Endodermal cell (in vitro differentiated cells): Measurements from ENCODE around the gene ZNF775. TPM values are rescaled to one million over a fixed set of nuclear protein-coding genes. Genes with fewer than 3 reads are reported as not detected.

ENCODE experiments used
- DNase-seq: peaks from one replicate; pipeline ENCODE4 v3.0.0-alpha.2; 2017
- H3K27ac ChIP-seq: 2 replicates; pipeline ENCODE4 v1.5.1; 2013; ENCODE audit warnings: mild to moderate bottlenecking, low read depth, low read length, moderate library complexity
- H3K27me3 ChIP-seq: 2 replicates; pipeline ENCODE4 v1.6.1; 2013; ENCODE audit warnings: mild to moderate bottlenecking, low read length, moderate library complexity; ENCODE audit not compliant: insufficient read depth, control insufficient read depth, poor library complexity, severe bottlenecking
- H3K36me3 ChIP-seq: 2 replicates; pipeline ENCODE4 v1.7.0; 2013; ENCODE audit warnings: mild to moderate bottlenecking, low read length, moderate library complexity; ENCODE audit not compliant: control insufficient read depth, insufficient read depth
- H3K4me1 ChIP-seq: one replicate; pipeline ENCODE4 v1.7.0; 2013; ENCODE audit warnings: low read length; ENCODE audit not compliant: control insufficient read depth, insufficient read depth
- H3K4me3 ChIP-seq: 2 replicates; pipeline ENCODE4 v1.5.1; 2013; ENCODE audit warnings: mild to moderate bottlenecking, low read length, moderate library complexity
- H3K9ac ChIP-seq: 2 replicates; pipeline ENCODE4 v1.6.1; 2013; ENCODE audit warnings: mild to moderate bottlenecking, low read length, moderate library complexity; ENCODE audit not compliant: poor library complexity, severe bottlenecking; ENCODE audit errors: extremely low read depth
- H3K9me3 ChIP-seq: 2 replicates; pipeline ENCODE4 v1.6.1; 2013; ENCODE audit warnings: mild to moderate bottlenecking, low read length, moderate library complexity; ENCODE audit not compliant: control insufficient read depth
- H3K27ac Mint-ChIP-seq: 2 replicates; pipeline ENCODE4 v1.8.0; 2020; ENCODE audit warnings: mixed read lengths
- H3K27me3 Mint-ChIP-seq: 2 replicates; pipeline ENCODE4 v1.8.0; 2021; ENCODE audit warnings: mild to moderate bottlenecking, mixed read lengths; ENCODE audit not compliant: insufficient read depth
- H3K36me3 Mint-ChIP-seq: 2 replicates; pipeline ENCODE4 v1.8.0; 2020; ENCODE audit warnings: low read depth, mixed read lengths
- H3K4me1 Mint-ChIP-seq: 2 replicates; pipeline ENCODE4 v1.8.0; 2020; ENCODE audit warnings: mixed read lengths
- H3K4me3 Mint-ChIP-seq: 2 replicates; pipeline ENCODE4 v1.8.0; 2020; ENCODE audit warnings: mild to moderate bottlenecking, moderate library complexity, mixed read lengths
- H3K9me3 Mint-ChIP-seq: 2 replicates; pipeline ENCODE4 v1.8.0; 2020; ENCODE audit warnings: mild to moderate bottlenecking, mixed read lengths
- CTCF ChIP-seq: fragments of 200-600 bp; sonication (generic); conservative IDR thresholded peaks from 2 replicates; pipeline ENCODE4 v1.5.0; 2021; ENCODE audit warnings: antibody characterized with exemption, mild to moderate bottlenecking
- WGBS, 2 experiments: methylation state at CpG; one replicate each; pipeline versions ENCODE4 v1.1.5 to v1.1.7; 2013; ENCODE audit warnings: missing lambda C conversion rate in 2 of 2, mixed read lengths in 1 of 2; ENCODE audit not compliant: insufficient coverage in 1 of 2, insufficient read length in 1 of 2; 5-methylcytosine and 5-hydroxymethylcytosine counted together
- total RNA-seq, 2 donors: library from RNA; stranded (reverse); fragmentation: NEBNext Ultra II Directional in 1 of 2; extraction: Animal tissue kit (Norgen Biotek cat#: 25700) in 1 of 2; gene quantifications; 2 replicates in 1 of 2; 3 replicates in 1 of 2; pipeline ENCODE4 v1.2.1, GENCODE V29; 2021

The ZNF775 gene
- total RNA-seq, 2 donors from 2014 or later = 10.0 to 11.3 TPM

- no peaks in the 10 kb centered on the region for H3K27me3 Mint-ChIP-seq
- H3K9me3 Mint-ChIP-seq = no peaks in the 10 kb centered on the region
- H3K4me1 Mint-ChIP-seq = peaks cover 8% of the 10 kb centered on the region
- no peak overlapping the region for H3K4me3 Mint-ChIP-seq
- H3K27ac Mint-ChIP-seq = no peak overlapping the region
- H3K4me1 ChIP-seq = no peaks in the 10 kb centered on the region
- H3K27ac ChIP-seq = no peak overlapping the region
- TF ChIP-seq CTCF = no peak
- no peaks in the 10 kb centered on the region for H3K27me3 ChIP-seq
- H3K36me3 ChIP-seq = no peaks in the 10 kb centered on the region
- no peak overlapping the region for H3K9ac ChIP-seq
- H3K4me3 ChIP-seq = no peak overlapping the region
- H3K9me3 ChIP-seq = no peaks in the 10 kb centered on the region
- 91 to 92% methylated on average over 4 to 5 of the region's 5 CpGs for WGBS, 2 experiments
- DNase-seq = no peak
- H3K36me3 Mint-ChIP-seq = no peaks in the 10 kb centered on the region
These were observed 15.3 kb upstream of the ZNF775 start for GRCh38 chr7:150363872-150364271.

GRCh38 chr7:150365194-150365593 lies 13.9 kb upstream of the ZNF775 start:
- H3K4me3 Mint-ChIP-seq = no peak overlapping the region
- Histone ChIP-seq H3K27ac (no peak overlapping the region), H3K27me3 (no peaks in the 10 kb centered on the region), H3K9ac (no peak overlapping the region), H3K36me3 (no peaks in the 10 kb centered on the region), H3K4me3 (no peak overlapping the region), H3K4me1 (peaks cover 3% of the 10 kb centered on the region), H3K9me3 (no peaks in the 10 kb centered on the region)
- DNase-seq = no peak
- WGBS, 2 experiments = 85 to 96% methylated on average over 9 to 10 of the region's 10 CpGs
- peaks cover 3% of the 10 kb centered on the region for H3K36me3 Mint-ChIP-seq
- H3K27me3 Mint-ChIP-seq = no peaks in the 10 kb centered on the region
- no peak overlapping the region for H3K27ac Mint-ChIP-seq
- H3K4me1 Mint-ChIP-seq = peaks cover 16% of the 10 kb centered on the region
- H3K9me3 Mint-ChIP-seq = no peaks in the 10 kb centered on the region
- no peak for TF ChIP-seq CTCF

- no peak for DNase-seq
- H3K36me3 ChIP-seq = peaks cover 6% of the 10 kb centered on the region
- H3K27ac ChIP-seq = no peak overlapping the region
These were observed 13.3 kb upstream of the ZNF775 start for GRCh38 chr7:150365673-150366398.

More at GRCh38 chr7:150365673-150366398, 13.3 kb upstream of the ZNF775 start:
- Mint-ChIP-seq H3K9me3 (no peaks in the 10 kb centered on the region), H3K4me1 (peaks cover 22% of the 10 kb centered on the region), H3K36me3 (peaks cover 8% of the 10 kb centered on the region), H3K27ac (no peak overlapping the region), H3K27me3 (no peaks in the 10 kb centered on the region), H3K4me3 (no peak overlapping the region)
- Histone ChIP-seq H3K4me3 (no peak overlapping the region), H3K27me3 (no peaks in the 10 kb centered on the region), H3K4me1 (peaks cover 10% of the 10 kb centered on the region), H3K9ac (peak overlapping the region; percentile 8), H3K9me3 (no peaks in the 10 kb centered on the region)
- no peak for TF ChIP-seq CTCF
- 66 to 80% methylated on average over 4 to 5 of the region's 5 CpGs for WGBS, 2 experiments
